Keratinocyte (primary cell): ENCODE measurements around the gene ZMYND12.

Experiments used
- CTCF ChIP-seq, 3 experiments: IDR thresholded peaks in 1 of 3; conservative IDR thresholded peaks in 1 of 3; optimal IDR thresholded peaks in 1 of 3; 2 replicates in 2 of 3; 3 replicates in 1 of 3; pipeline versions ENCODE3 to v1.5.1; 2011; ENCODE audit warnings: low read length in 3 of 3, mild to moderate bottlenecking in 3 of 3, moderate library complexity in 2 of 3, control low read depth in 1 of 3, inconsistent platforms in 1 of 3; ENCODE audit not compliant: insufficient read depth in 2 of 3; ENCODE audit errors: extremely low read depth in 1 of 3
- EZH2 ChIP-seq: IDR thresholded peaks from one replicate; pipeline ENCODE4 v1.6.1; 2012; ENCODE audit warnings: inconsistent platforms, mild to moderate bottlenecking, low read length, moderate library complexity

DNA sequence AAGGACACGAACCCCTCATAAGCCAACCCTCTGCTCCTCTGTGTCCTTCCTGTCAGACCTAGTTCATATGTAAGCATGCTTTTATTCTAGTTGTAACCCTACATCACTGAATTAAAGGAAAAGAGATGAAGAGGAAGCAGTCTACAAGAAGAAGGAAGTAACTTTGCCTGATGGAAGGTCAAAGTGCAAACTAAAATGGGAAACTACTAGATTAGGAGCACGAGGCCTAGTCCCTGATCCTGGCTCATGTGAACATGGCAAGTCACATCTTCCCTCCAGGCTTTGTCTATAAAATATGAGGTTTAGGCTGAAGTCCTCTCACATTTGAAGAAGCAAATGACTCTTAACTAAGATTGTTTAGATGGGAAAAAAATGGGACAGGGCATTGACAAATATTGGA, 13.2 kb downstream of the ZMYND12 start:
- TF ChIP-seq CTCF (optimal IDR thresholded peaks at IDR 0.05 in 1 of 3, IDR thresholded peaks at IDR 0.05 in 1 of 3, conservative IDR thresholded peaks at IDR 0.05 in 1 of 3; ENCODE audit: extremely low read depth in 1 of 3, insufficient read depth in 2 of 3, low read length in 3 of 3) (no peak), EZH2 (no peak)
